Measurements from ENCODE around the gene RANGAP1. TPM values are rescaled to one million over a fixed set of nuclear protein-coding genes. Genes with fewer than 3 reads are reported as not detected.

Gene RANGAP1
- total and polyA plus RNA-seq, 2 of the 8 experiments (the other 6 are each of a cell fraction or from before 2014, with no cell fraction given) = 121 to 171 TPM

DNA sequence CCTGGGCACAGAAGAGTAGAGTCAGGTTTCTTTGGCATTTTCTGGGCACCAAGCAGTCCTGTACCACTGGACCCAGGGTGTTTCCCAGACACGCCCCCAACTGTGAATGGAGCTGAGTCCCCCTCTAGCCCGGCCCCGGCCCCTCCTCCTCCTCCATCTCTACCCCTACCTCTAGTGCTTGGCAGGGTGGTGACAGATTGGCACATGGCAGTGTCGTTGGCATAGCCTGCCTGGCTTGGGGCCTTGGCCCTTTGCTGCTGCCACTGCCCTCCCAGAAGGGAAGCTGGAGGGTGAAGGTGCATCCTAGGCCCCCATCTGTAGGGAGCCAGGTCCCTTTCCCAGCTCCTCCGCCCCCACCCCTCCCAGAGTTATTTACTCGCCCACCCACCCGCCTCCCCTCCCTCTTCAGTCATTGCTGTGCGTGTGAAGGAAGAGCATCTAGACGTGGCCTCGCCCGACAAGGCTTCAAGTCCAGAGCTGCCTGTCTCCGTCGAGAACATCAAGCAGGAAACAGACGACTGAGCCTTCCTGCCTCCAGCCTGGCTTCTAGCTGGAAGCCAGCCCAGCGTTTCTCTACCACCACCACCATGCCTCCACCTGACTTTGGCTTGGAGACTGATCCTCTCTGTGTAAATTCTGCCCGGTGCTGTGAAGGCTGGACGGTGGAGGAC lies 56.1 kb downstream of the RANGAP1 start:
- FAIRE-seq = no peak
- DNase-seq (ENCODE audit: low read depth in 1 of 2, low spot score in 2 of 2) = no peak
- TF ChIP-seq HDAC6 (IDR thresholded peaks at IDR 0.05; ENCODE audit: low read depth, low read length) (no peak), POLR2AphosphoS5 (IDR thresholded peaks at IDR 0.05; ENCODE audit: low read depth, low read length) (no peak), TEAD4 (IDR thresholded peaks at IDR 0.05; ENCODE audit: low read depth, low read length) (no peak), USF2 (IDR thresholded peaks at IDR 0.05; ENCODE audit: low read length) (no peak), JUND (IDR thresholded peaks at IDR 0.05; ENCODE audit: low read length) (no peak), RFX5 (IDR thresholded peaks at IDR 0.05; ENCODE audit: borderline replicate concordance, low read depth, low read length) (no peak), SP4 (IDR thresholded peaks at IDR 0.05; ENCODE audit: low read length) (no peak), POU5F1 (IDR thresholded peaks at IDR 0.05; ENCODE audit: low read depth, low read length) (no peak)
- Histone ChIP-seq H4K5ac (ENCODE audit: insufficient read length, low read depth, low read length) (no peak overlapping the region), H3K27me3 (replicated peaks in 1 of 4; ENCODE audit: control insufficient read depth in 3 of 4, extremely low read depth in 1 of 4, insufficient read depth in 3 of 4, low read length in 3 of 4) (peaks cover 0 to 2% (median 0%) of the 10 kb centered on the region in 4 experiments; a peak in 1 of 7 replicates), H2AK5ac (ENCODE audit: low read depth, low read length) (no peak overlapping the region), H3K23ac (ENCODE audit: insufficient read length) (no peak overlapping the region), H2BK15ac (ENCODE audit: low read length) (no peak overlapping the region), H2BK120ac (replicated peaks; ENCODE audit: low read depth, low read length) (no peak overlapping the region), H3K23me2 (ENCODE audit: low read depth, low read length) (no peaks in the 10 kb centered on the region), H2AFZ (ENCODE audit: low read length) (no peak overlapping the region), H3K4me2 (ENCODE audit: insufficient read depth in 1 of 2, low read depth in 2 of 2, low read length in 2 of 2) (no peak overlapping the region), H3K4me1 (replicated peaks in 1 of 4; ENCODE audit: control insufficient read depth in 3 of 4, insufficient read depth in 4 of 4, low read length in 3 of 4) (no peaks in the 10 kb centered on the region), H3K4me3 (ENCODE audit: extremely low read depth in 1 of 4, insufficient read depth in 2 of 4, low read depth in 3 of 4, low read length in 4 of 4) (no peak overlapping the region), H3K79me1 (ENCODE audit: low read depth, low read length) (no peaks in the 10 kb centered on the region), H2BK12ac (ENCODE audit: low read depth, low read length) (no peak overlapping the region), H4K8ac (ENCODE audit: extremely low read depth, insufficient read depth, low read length) (no peak overlapping the region), H3K9me3 (ENCODE audit: insufficient read depth in 2 of 2, low read depth in 1 of 2, low read length in 1 of 2) (no peaks in the 10 kb centered on the region), H3K79me2 (ENCODE audit: control insufficient read depth in 1 of 2, insufficient read depth in 2 of 2, low read length in 2 of 2) (no peaks in the 10 kb centered on the region), H2BK5ac (ENCODE audit: low read depth, low read length) (no peak overlapping the region), H3K18ac (ENCODE audit: extremely low read depth, low read length) (no peak overlapping the region), H4K91ac (replicated peaks; ENCODE audit: insufficient read length, low read length) (no peak overlapping the region), H3K56ac (replicated peaks; ENCODE audit: insufficient read length, low read depth, low read length) (no peak overlapping the region), H2BK20ac (ENCODE audit: low read length) (no peak overlapping the region), H3K4ac (replicated peaks; ENCODE audit: insufficient read length, low read depth, low read length) (no peak overlapping the region), H3K9ac (replicated peaks in 1 of 4; ENCODE audit: extremely low read depth in 1 of 4, low read depth in 3 of 4, low read length in 3 of 4) (no peak overlapping the region), H3K27ac (ENCODE audit: low read depth, low read length) (no peak overlapping the region; the same call in 1 of the 2 replicates), H4K20me1 (replicated peaks in 1 of 2; ENCODE audit: control insufficient read depth in 1 of 2, insufficient read depth in 2 of 2, low read length in 2 of 2) (peaks cover 0 to 3% of the 10 kb centered on the region in 2 experiments), H3K36me3 (ENCODE audit: control insufficient read depth in 2 of 4, insufficient read depth in 4 of 4, low read length in 3 of 4) (peaks cover 0 to 17% (median 9%) of the 10 kb centered on the region in 4 experiments; a peak in 5 of 8 replicates), H3K14ac (ENCODE audit: insufficient read length) (no peak overlapping the region)
- ChIA-PET CTCF (ENCODE audit: partially characterized antibody) (interaction anchor here (0.6 to 2.5 kb wide), 4 partner anchors 8 to 307 kb away, joined by 3 to 7 read pairs (median 6); no protein-coding TSS in a partner anchor), POLR2A (ENCODE audit: partially characterized antibody) (interaction anchor here (1.3 to 5.6 kb wide), 5 partner anchors 8 to 18 kb away, joined by 3 to 25 read pairs (median 10); no protein-coding TSS in a partner anchor)
- 89% methylated on average over 10 of the region's 17 CpGs; no CpG with 5 or more reads in 1 of the 2 experiments for WGBS, 2 experiments (ENCODE audit: extremely low coverage in 1 of 2, insufficient coverage in 1 of 2, insufficient read length in 1 of 2, insufficient replicate concordance in 2 of 2, low coverage in 1 of 2, low lambda C conversion rate in 2 of 2, missing lambda C conversion rate in 1 of 2)
